Stimulated activated CD8-positive, alpha-beta memory T cell treated with anti-CD3 and anti-CD28 coated beads, Interleukin-12 subunit alpha, Interleukin-12 subunit beta, amount 100 ng/mL, for 24 hours (primary cell): ENCODE data around the gene KIF5A.

ENCODE experiments used
- DNase-seq: peaks from one replicate; pipeline ENCODE4 v3.0.0-alpha.2; 2020; ENCODE audit errors: extremely low read depth

KIF5A gene

GRCh38 chr12:57520053-57520818, 29.6 kb upstream of the KIF5A start, which contains the start of gene DDIT3:
TSS of gene DDIT3 (minus strand) at chr12:57520514. CDS start at chr12:57517406, 3,108 bp downstream.
- DNase-seq: peak; percentile 100

GRCh38 chr12:57521525-57522010, 28.3 kb upstream of the KIF5A start:
- no peak for DNase-seq

- DNase-seq: peak; percentile 75
Observed at GRCh38 chr12:57522011-57522886, 27.6 kb upstream of the KIF5A start, which contains the start of gene MBD6. TSS of gene MBD6 (plus strand) at chr12:57522824. CDS start at chr12:57524304, 1,480 bp downstream.

GRCh38 chr12:57522887-57523705, 26.7 kb upstream of the KIF5A start:
- no peak for DNase-seq

- no peak for DNase-seq
Observed at GRCh38 chr12:57523706-57524614, 25.9 kb upstream of the KIF5A start.

GRCh38 chr12:57524814-57525614, 24.8 kb upstream of the KIF5A start:
- no peak for DNase-seq

GRCh38 chr12:57525615-57526383, 24.0 kb upstream of the KIF5A start:
- DNase-seq: no peak

- DNase-seq: no peak
Observed at GRCh38 chr12:57526477-57527126, 23.2 kb upstream of the KIF5A start.

GRCh38 chr12:57527184-57527583, 22.7 kb upstream of the KIF5A start:
- DNase-seq: no peak

- DNase-seq: no peak
Observed at GRCh38 chr12:57528176-57528575, 21.7 kb upstream of the KIF5A start.

- DNase-seq: no peak
Observed at GRCh38 chr12:57528831-57529555, 20.9 kb upstream of the KIF5A start.

- no peak for DNase-seq
Observed at GRCh38 chr12:57529831-57530230, 20.0 kb upstream of the KIF5A start.

GRCh38 chr12:57530396-57531142, 19.3 kb upstream of the KIF5A start:
- no peak for DNase-seq

GRCh38 chr12:57531836-57532235, 18.0 kb upstream of the KIF5A start:
- DNase-seq: no peak

- DNase-seq: no peak
Observed at GRCh38 chr12:57533108-57533507, 16.7 kb upstream of the KIF5A start.

- no peak for DNase-seq
Observed at GRCh38 chr12:57534250-57534649, 15.6 kb upstream of the KIF5A start.

- no peak for DNase-seq
Observed at GRCh38 chr12:57534991-57535543, 14.8 kb upstream of the KIF5A start.
